Heart left ventricle (tissue), 13 donors: Measurements from ENCODE around the gene CDK8.

ENCODE experiments used
- CTCF ChIP-seq, 12 donors: fragments of 200-600 bp; sonication (generic) in 4 of 12; IDR thresholded peaks; one replicate each; pipeline versions ENCODE4 v1.5.0 to v1.8.0; 2018 to 2022; ENCODE audit warnings: antibody characterized with exemption in 12 of 12, mild to moderate bottlenecking in 5 of 12
- POLR2A ChIP-seq, 2 donors: fragments of 450-650 bp; IDR thresholded peaks; one replicate each; pipeline ENCODE4 v1.6.1; 2017; ENCODE audit warnings: antibody characterized with exemption in 2 of 2, mild to moderate bottlenecking in 2 of 2, moderate library complexity in 2 of 2
- donor health status: ischemic (EF 13 %, LVEDD 7.1; RV severe dilation, severe dysfunction).
- donor health status: DM: no; HTN: yes; CAD: no.
- donor health status: DM: no; HTN: no; CAD: no.
- donor health status: ischemic (EF 25% LVEDD 6.9; RV normal size, moderate dysfunction).
- donor health status: ischemic (EF 25% LVEDD 5.7; RV mildly dilated, moderate dysfunction).
- donor health status: ischemic (EF 35%, LVEDD 5.7; RV mildly dilated, moderate dysfunction).
- donor health status: nonischemic (EF 11% LVEDD 7.7; RV severe dilation, severe dysfunction).
- donor health status: DM: yes; HTN: yes; CAD: no.
- donor health status: PGD.
- donor health status: ischemic (EF 29% LVEDD 5.4; RV normal size, mild dysfunction).
- donor health status: nonischemic (EF 23%, LVEDD 6.1; RV moderate dilation, normal function).

GRCh38 chr13:26246154-26246553 is 7.8 kb upstream of the CDK8 start:
- TF ChIP-seq CTCF (IDR thresholded peaks at IDR 0.05), result no peak
- TF ChIP-seq POLR2A (IDR thresholded peaks at IDR 0.05), result no peak
